ENCODE measurements around the gene ARID1B. TPM values are rescaled to one million over a fixed set of nuclear protein-coding genes. Genes with fewer than 3 reads are reported as not detected.

Gene ARID1B
- total RNA-seq, 1 donor from 2014 or later: 16.3 TPM

- Histone ChIP-seq H3K4me3 (ENCODE audit: low read depth, low read length) (no peak overlapping the region), H3K27me3 (ENCODE audit: control insufficient read depth, insufficient read depth, low read length) (no peaks in the 10 kb centered on the region), H3K36me3 (ENCODE audit: control insufficient read depth, insufficient read depth, low read length) (no peaks in the 10 kb centered on the region)
- FAIRE-seq (no peak), DNase-seq (ENCODE audit: low read depth) (no peak)
- no peak for TF ChIP-seq CTCF (IDR thresholded peaks at IDR 0.05; ENCODE audit: insufficient read depth, low read length, severe bottlenecking)
Measured at GRCh38 chr6:157215717-157216116, 438.5 kb downstream of the ARID1B start.

- H3K4me3 ChIP-seq (ENCODE audit: low read depth, low read length): no peak overlapping the region
- no peak for DNase-seq (ENCODE audit: low read depth)
- no peak for FAIRE-seq
- H3K36me3 ChIP-seq (ENCODE audit: control insufficient read depth, insufficient read depth, low read length): no peaks in the 10 kb centered on the region
- H3K27me3 ChIP-seq (ENCODE audit: control insufficient read depth, insufficient read depth, low read length): no peaks in the 10 kb centered on the region
- TF ChIP-seq CTCF (IDR thresholded peaks at IDR 0.05; ENCODE audit: insufficient read depth, low read length, severe bottlenecking): no peak
Measured at GRCh38 chr6:157216570-157216969, 439.4 kb downstream of the ARID1B start.

GRCh38 chr6:157217198-157217893 lies 440.2 kb downstream of the ARID1B start:
- FAIRE-seq: no peak
- no peak for TF ChIP-seq CTCF (IDR thresholded peaks at IDR 0.05; ENCODE audit: insufficient read depth, low read length, severe bottlenecking)
- no peaks in the 10 kb centered on the region for H3K27me3 ChIP-seq (ENCODE audit: control insufficient read depth, insufficient read depth, low read length)
- H3K36me3 ChIP-seq (ENCODE audit: control insufficient read depth, insufficient read depth, low read length): no peaks in the 10 kb centered on the region
- no peak overlapping the region for H3K4me3 ChIP-seq (ENCODE audit: low read depth, low read length)
- DNase-seq (ENCODE audit: low read depth): no peak

- DNase-seq (ENCODE audit: low read depth) (no peak), FAIRE-seq (no peak)
- H3K36me3 ChIP-seq (ENCODE audit: control insufficient read depth, insufficient read depth, low read length): no peaks in the 10 kb centered on the region
- TF ChIP-seq CTCF (IDR thresholded peaks at IDR 0.05; ENCODE audit: insufficient read depth, low read length, severe bottlenecking): no peak
- no peak overlapping the region for H3K4me3 ChIP-seq (ENCODE audit: low read depth, low read length)
- no peaks in the 10 kb centered on the region for H3K27me3 ChIP-seq (ENCODE audit: control insufficient read depth, insufficient read depth, low read length)
Measured at GRCh38 chr6:157217894-157218370, 440.8 kb downstream of the ARID1B start.

GRCh38 chr6:157218371-157219198 lies 441.4 kb downstream of the ARID1B start:
- FAIRE-seq (no peak), DNase-seq (ENCODE audit: low read depth) (no peak)
- no peaks in the 10 kb centered on the region for H3K36me3 ChIP-seq (ENCODE audit: control insufficient read depth, insufficient read depth, low read length)
- TF ChIP-seq CTCF (IDR thresholded peaks at IDR 0.05; ENCODE audit: insufficient read depth, low read length, severe bottlenecking): no peak
- no peaks in the 10 kb centered on the region for H3K27me3 ChIP-seq (ENCODE audit: control insufficient read depth, insufficient read depth, low read length)
- H3K4me3 ChIP-seq (ENCODE audit: low read depth, low read length): no peak overlapping the region
